Endodermal cell (in vitro differentiated cells): ENCODE results near the gene ZNF280D. TPM values are rescaled to one million over a fixed set of nuclear protein-coding genes. Genes with fewer than 3 reads are reported as not detected.

Source experiments
- DNase-seq: peaks from one replicate; pipeline ENCODE4 v3.0.0-alpha.2; 2017
- H3K27ac ChIP-seq: 2 replicates; pipeline ENCODE4 v1.5.1; 2013; ENCODE audit warnings: mild to moderate bottlenecking, low read depth, low read length, moderate library complexity
- H3K27me3 ChIP-seq: 2 replicates; pipeline ENCODE4 v1.6.1; 2013; ENCODE audit warnings: mild to moderate bottlenecking, low read length, moderate library complexity; ENCODE audit not compliant: insufficient read depth, control insufficient read depth, poor library complexity, severe bottlenecking
- H3K36me3 ChIP-seq: 2 replicates; pipeline ENCODE4 v1.7.0; 2013; ENCODE audit warnings: mild to moderate bottlenecking, low read length, moderate library complexity; ENCODE audit not compliant: control insufficient read depth, insufficient read depth
- H3K4me1 ChIP-seq: one replicate; pipeline ENCODE4 v1.7.0; 2013; ENCODE audit warnings: low read length; ENCODE audit not compliant: control insufficient read depth, insufficient read depth
- H3K4me3 ChIP-seq: 2 replicates; pipeline ENCODE4 v1.5.1; 2013; ENCODE audit warnings: mild to moderate bottlenecking, low read length, moderate library complexity
- H3K9ac ChIP-seq: 2 replicates; pipeline ENCODE4 v1.6.1; 2013; ENCODE audit warnings: mild to moderate bottlenecking, low read length, moderate library complexity; ENCODE audit not compliant: poor library complexity, severe bottlenecking; ENCODE audit errors: extremely low read depth
- H3K9me3 ChIP-seq: 2 replicates; pipeline ENCODE4 v1.6.1; 2013; ENCODE audit warnings: mild to moderate bottlenecking, low read length, moderate library complexity; ENCODE audit not compliant: control insufficient read depth
- H3K27ac Mint-ChIP-seq: 2 replicates; pipeline ENCODE4 v1.8.0; 2020; ENCODE audit warnings: mixed read lengths
- H3K27me3 Mint-ChIP-seq: 2 replicates; pipeline ENCODE4 v1.8.0; 2021; ENCODE audit warnings: mild to moderate bottlenecking, mixed read lengths; ENCODE audit not compliant: insufficient read depth
- H3K36me3 Mint-ChIP-seq: 2 replicates; pipeline ENCODE4 v1.8.0; 2020; ENCODE audit warnings: low read depth, mixed read lengths
- H3K4me1 Mint-ChIP-seq: 2 replicates; pipeline ENCODE4 v1.8.0; 2020; ENCODE audit warnings: mixed read lengths
- H3K4me3 Mint-ChIP-seq: 2 replicates; pipeline ENCODE4 v1.8.0; 2020; ENCODE audit warnings: mild to moderate bottlenecking, moderate library complexity, mixed read lengths
- H3K9me3 Mint-ChIP-seq: 2 replicates; pipeline ENCODE4 v1.8.0; 2020; ENCODE audit warnings: mild to moderate bottlenecking, mixed read lengths
- CTCF ChIP-seq: fragments of 200-600 bp; sonication (generic); conservative IDR thresholded peaks from 2 replicates; pipeline ENCODE4 v1.5.0; 2021; ENCODE audit warnings: antibody characterized with exemption, mild to moderate bottlenecking
- whole genome bisulfite sequencing, 2 experiments: methylation state at CpG; one replicate each; pipeline versions ENCODE4 v1.1.5 to v1.1.7; 2013; ENCODE audit warnings: missing lambda C conversion rate in 2 of 2, mixed read lengths in 1 of 2; ENCODE audit not compliant: insufficient coverage in 1 of 2, insufficient read length in 1 of 2; 5-methylcytosine and 5-hydroxymethylcytosine counted together
- total RNA-seq, 2 donors: library from RNA; stranded (reverse); fragmentation: NEBNext Ultra II Directional in 1 of 2; extraction: Animal tissue kit (Norgen Biotek cat#: 25700) in 1 of 2; gene quantifications; 2 replicates in 1 of 2; 3 replicates in 1 of 2; pipeline ENCODE4 v1.2.1, GENCODE V29; 2021

The ZNF280D gene
- total RNA-seq, 2 donors from 2014 or later, result 22.0 to 35.1 TPM

DNA sequence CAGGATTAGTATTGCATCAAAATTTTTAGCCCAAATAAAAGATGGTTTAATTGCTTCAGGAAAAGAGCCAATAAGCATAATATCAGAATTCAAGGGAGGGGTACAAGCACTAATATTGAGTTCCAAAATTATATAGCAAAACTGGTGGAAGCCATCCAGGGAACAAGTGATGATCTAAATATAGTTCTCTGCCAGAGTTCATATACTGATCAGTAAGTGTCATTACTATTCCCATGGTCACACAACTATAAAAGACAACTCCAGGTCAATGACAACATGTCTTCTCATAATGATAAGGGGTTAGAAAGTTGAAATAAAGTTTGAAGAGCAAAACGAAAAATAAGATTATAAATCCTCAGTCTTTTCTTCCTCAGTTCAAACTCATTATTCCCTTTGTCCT, 57.4 kb downstream of the ZNF280D start:
- Histone ChIP-seq H3K4me3 (no peak overlapping the region), H3K4me1 (no peaks in the 10 kb centered on the region), H3K9me3 (no peaks in the 10 kb centered on the region), H3K27ac (no peak overlapping the region), H3K9ac (no peak overlapping the region), H3K27me3 (no peaks in the 10 kb centered on the region), H3K36me3 (no peaks in the 10 kb centered on the region)
- peaks cover 17% of the 10 kb centered on the region for H3K4me1 Mint-ChIP-seq
- WGBS, 2 experiments, result 69% methylated on average over 1 of the region's 1 CpG; no CpG with 5 or more reads in 1 of the 2 experiments
- DNase-seq, result no peak
- H3K27ac Mint-ChIP-seq, result no peak overlapping the region
- H3K4me3 Mint-ChIP-seq, result no peak overlapping the region
- no peaks in the 10 kb centered on the region for H3K9me3 Mint-ChIP-seq
- TF ChIP-seq CTCF, result no peak
- no peaks in the 10 kb centered on the region for H3K27me3 Mint-ChIP-seq
- H3K36me3 Mint-ChIP-seq, result no peaks in the 10 kb centered on the region

DNA sequence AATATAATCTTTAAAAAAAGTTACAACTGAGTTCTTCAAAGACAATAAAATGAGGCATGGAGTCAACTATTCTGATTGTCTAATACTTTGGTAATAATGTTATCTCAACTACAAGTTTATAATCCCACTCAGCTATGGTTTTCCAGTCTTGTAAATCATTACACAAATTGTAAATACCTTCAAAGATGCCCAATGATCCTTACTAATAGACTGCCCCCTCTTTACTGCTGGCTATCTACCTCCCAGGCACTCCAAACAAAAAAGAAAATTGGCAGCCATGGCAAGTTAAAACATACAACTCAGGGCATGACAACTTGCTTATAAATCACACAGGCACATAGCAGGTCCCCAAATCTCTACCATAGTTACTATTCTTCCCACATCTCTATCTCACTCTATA, 58.5 kb downstream of the ZNF280D start:
- Mint-ChIP-seq H3K27ac (no peak overlapping the region), H3K9me3 (no peaks in the 10 kb centered on the region), H3K36me3 (no peaks in the 10 kb centered on the region), H3K4me1 (peaks cover 17% of the 10 kb centered on the region), H3K4me3 (no peak overlapping the region), H3K27me3 (no peaks in the 10 kb centered on the region)
- no peak for DNase-seq
- no peak overlapping the region for H3K9ac ChIP-seq
- H3K4me1 ChIP-seq, result no peaks in the 10 kb centered on the region
- no peaks in the 10 kb centered on the region for H3K9me3 ChIP-seq
- H3K4me3 ChIP-seq, result no peak overlapping the region
- no peak overlapping the region for H3K27ac ChIP-seq
- no peaks in the 10 kb centered on the region for H3K27me3 ChIP-seq
- no peak for TF ChIP-seq CTCF
- H3K36me3 ChIP-seq, result no peaks in the 10 kb centered on the region

GRCh38 chr15:56672721-56673120, 60.6 kb downstream of the ZNF280D start:
- H3K27me3 ChIP-seq, result no peaks in the 10 kb centered on the region
- H3K4me3 Mint-ChIP-seq, result no peak overlapping the region
- H3K9me3 Mint-ChIP-seq, result no peaks in the 10 kb centered on the region
- H3K4me1 Mint-ChIP-seq, result peaks cover 17% of the 10 kb centered on the region
- H3K36me3 Mint-ChIP-seq, result no peaks in the 10 kb centered on the region
- H3K9ac ChIP-seq, result no peak overlapping the region
- H3K4me1 ChIP-seq, result no peaks in the 10 kb centered on the region
- H3K27me3 Mint-ChIP-seq, result no peaks in the 10 kb centered on the region
- no peak overlapping the region for H3K27ac ChIP-seq
- no peak for DNase-seq
- TF ChIP-seq CTCF, result no peak
- H3K9me3 ChIP-seq, result no peaks in the 10 kb centered on the region
- H3K27ac Mint-ChIP-seq, result no peak overlapping the region
- no peak overlapping the region for H3K4me3 ChIP-seq
- H3K36me3 ChIP-seq, result no peaks in the 10 kb centered on the region
